GM19455 (cell line): Measurements from ENCODE around the gene IL15RA.
"Not testable (repeated sequence)": the region's sequence is repeated elsewhere in the genome, so short reads cannot be mapped to it uniquely, and the experiment has no call there.

Experiments
- ATAC-seq: cut with Tn5 transposase; IDR thresholded peaks from one replicate; pipeline ENCODE4 v1.9.1; 2021; ENCODE audit not compliant: unreplicated experiment

The IL15RA gene

DNA sequence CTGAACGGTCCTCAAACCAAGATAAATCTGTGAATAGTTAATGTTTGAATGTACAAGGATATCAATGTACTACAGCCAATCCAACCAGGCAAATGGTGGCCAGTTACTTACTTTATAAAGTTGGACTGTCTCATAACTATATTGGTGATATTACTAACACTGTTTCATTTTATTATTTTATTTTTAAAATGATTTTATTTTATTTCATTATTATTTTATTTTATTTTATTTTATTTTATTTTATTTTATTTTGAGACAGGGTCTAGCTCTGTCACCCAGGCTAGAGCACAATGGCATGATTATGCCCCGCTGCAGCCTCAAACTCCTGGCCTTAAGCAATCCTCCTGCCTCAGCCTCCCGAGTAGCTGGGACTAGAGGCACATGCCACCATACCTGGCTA, 6.8 kb downstream of the IL15RA start:
- ATAC-seq, result no peak

DNA sequence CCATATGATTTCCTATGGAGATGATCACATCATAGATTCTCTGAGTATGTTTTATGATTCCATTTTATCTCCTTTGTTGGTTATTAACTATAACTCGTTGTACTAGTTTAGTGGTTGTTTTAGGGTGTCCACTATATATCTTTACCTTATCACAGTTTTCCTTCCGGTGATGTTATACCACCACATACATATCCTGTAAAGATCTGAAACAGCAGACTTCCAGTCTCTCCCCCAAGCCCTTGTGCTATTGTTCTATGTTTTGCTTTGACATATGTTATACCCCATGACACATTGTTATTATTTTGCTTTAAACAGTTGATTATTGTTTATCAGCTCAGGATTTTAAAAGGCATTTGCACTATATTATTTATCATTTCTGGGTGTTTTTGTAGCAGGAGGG, 7.3 kb downstream of the IL15RA start:
- no peak for ATAC-seq

DNA sequence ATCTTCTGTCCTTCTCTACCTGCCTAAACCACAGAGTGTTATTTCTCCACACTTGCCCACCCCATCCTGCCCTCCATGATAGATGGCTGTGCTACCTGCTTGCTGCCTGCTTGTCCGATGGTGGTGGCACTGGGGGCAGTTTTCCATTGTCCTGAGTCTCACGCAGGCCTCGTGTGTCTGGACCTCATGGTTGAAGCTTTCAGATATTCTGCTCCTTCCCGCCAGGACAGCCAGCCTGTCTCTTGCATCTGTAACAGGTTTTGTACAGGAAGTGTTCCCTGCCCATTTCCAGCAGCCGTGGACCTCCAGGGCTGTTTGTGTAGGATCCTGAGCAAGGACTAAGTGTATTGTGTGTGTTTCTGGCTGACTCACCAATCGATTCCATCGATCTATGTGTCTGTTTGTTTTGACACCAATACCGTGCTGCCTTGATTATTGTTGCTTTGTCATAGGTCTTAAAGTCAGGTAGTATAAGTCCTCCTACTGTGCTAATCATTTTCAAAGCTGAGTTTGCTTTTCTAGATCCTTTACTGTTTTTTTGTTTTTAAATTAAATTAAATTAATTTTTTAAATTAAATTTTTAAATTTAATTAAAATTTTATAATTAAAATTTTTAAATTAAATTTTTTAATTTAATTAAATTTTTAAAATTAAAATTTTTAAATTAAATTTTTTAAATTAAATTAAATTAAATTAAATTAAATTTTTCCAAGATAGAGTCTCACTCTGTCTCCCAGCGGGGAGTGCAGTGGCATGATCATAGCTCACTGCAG, 8.5 kb downstream of the IL15RA start:
- ATAC-seq, result no peak

DNA sequence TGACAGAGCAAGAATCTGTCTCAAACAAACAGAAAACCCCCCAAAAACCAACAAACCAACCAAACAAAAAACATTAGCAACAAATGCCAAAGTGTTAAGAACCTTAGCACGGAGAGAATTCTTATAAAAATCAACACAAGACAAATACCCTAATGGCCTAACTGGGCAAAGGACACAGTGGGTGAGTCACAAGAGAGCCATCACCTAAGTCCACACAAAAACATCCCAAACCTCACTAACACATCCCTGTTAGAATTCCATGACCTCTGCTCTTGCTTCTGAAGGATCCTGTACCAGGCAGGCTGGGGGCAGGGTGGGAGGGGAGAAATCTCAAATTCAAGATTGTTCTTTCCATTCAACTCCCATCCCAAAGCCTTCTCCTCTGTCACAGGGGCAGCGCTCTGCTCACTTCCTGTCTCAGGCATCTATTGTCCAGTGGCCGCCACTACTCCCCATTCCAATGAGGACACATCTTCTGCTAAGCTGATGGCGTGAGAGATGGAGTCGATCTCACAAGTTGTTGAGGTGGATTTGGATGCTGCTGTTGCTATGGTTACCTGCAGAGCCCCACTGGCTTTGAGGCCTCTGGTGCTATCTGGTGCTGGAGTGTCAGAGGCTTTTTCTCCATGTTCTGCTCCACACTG, 9.2 kb downstream of the IL15RA start:
- ATAC-seq, result no peak

DNA sequence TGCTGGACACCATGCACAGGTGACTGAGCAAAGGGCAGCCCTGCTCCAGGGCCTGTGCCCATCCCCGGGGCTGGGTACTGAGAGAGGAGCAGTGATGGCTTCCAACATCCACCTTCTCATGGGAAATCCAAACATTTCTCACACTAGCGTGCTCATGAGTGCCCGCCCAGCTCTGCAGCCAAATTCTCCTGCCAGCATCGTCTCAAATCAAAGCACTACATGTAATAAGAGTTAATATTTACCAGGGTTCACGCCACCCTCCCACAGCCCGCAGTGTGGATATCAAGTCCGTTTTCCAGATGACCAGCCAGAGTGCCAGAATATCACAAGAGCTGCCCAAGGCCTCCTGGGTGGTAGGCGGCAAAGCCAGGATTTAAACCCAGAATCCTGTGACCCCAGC, 12.1 kb downstream of the IL15RA start:
- ATAC-seq, result no peak

DNA sequence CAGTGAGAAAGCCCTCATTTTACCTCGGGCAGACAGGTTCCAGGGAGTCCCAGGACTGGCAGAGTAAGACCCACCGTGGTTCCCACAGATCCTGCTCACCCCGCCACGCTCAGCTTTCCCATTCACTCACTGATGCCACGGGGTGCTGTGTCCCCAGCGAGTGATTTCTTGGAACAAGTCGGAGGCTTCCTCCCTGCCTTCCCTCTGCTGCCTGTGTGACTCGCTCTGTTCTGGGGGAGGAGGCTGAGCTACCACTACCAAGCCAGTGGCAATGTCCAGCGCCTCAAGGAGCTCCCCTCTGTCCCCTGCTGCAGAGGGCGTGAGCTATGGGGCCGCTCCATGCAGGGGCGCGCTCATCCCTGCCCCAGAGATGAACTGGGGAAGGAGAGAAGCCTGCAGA, 12.6 kb downstream of the IL15RA start:
- ATAC-seq, result no peak

DNA sequence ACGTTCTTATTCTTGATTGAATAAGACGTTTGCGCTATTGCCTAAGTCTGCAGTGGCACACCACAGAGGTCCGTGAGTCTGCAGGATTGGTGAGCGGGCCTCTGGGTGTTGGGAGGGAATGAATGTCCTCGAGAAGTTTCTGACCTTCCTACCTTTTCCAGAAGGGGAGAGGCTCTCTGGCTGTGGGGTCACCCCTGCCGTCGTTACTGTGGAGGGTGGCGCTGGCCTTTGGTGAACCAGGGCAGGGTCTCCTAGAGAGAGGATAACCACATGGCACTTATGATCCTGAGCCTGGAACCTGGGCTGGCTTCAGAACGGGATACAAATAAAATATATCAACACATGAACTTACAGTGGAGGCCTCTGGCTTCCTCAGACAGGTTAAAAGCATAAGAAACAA, 13.8 kb downstream of the IL15RA start:
- ATAC-seq, result no peak

DNA sequence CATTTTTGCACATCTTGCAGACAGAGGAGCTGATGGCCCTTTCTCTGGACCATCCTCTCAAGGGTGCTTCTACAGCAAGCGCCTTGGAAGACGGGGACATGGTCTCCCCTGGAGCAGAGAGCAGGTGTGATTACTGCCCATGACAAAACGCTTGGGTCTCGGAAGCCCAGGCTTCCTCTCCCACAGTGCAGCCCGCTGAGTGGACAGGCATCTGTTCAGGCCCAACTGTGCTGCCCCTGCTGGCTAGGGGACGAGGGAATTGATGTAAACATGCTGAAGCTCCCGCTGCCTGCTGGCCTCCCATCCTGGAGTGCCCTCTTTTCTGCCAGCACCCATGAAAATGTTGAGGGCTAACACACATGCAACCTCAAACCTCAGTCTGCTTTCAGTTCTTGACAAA, 14.3 kb downstream of the IL15RA start:
- no peak for ATAC-seq

DNA sequence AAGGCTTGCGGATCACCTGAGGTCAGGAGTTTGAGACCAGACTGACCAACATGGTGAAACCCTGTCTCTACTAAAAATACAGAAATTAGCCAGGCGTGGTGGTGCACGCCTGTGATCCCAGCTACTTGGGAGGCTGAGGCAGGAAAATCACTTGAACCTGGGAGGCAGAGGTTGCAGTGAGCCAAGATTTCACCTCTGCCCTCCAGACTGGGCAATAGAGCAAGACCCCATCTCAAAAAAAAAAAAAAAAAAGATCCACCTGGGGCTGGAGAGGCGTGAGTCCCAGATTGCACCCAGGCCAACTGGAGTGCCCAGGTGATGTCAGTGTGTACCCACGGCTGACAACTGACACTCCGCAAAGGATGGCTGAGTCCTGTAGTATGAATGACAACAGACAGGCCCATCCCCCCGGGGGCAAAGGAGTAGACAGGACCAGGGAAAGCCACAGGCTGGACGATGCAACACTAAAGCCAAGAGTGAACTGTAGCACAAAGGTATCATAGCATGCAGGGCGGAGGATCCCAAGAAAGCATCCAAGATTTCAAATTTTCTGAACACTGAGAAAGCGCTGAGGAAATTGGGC, 14.9 kb downstream of the IL15RA start:
- ATAC-seq, result not testable (repeated sequence)

DNA sequence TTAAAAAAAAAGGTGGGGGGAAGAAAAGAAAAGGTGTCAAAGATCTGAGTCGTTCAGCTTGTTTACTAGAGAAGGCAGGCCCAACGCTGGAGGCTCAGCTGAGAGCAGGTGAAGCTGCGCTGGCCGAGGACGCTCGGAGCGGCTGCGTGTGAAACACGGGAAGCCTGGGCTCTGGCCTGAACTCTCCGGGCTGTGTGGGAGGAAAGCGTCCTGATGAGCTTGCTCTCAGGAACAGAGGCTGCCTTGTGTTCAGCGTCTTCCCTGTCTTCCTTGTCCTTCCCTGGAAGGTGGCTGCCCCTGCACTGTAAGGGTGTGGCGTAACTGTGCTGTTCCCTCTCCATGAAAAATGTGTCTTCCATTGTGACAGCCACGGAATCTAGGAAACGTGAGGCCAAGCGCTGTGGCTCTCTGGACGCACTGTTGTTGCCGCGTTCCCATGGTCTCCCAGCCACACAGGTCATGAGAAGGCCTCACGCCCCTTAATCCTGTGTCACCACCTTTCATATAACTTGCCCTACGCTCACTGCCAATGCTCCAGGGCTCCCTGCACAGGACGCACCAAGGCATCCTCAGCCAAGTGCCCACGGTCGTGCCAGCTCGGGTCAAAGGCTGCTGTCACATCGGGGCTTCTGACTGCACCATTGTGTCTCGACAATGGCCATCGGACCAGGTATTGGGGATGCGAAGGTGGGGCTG, 15.8 kb downstream of the IL15RA start:
- ATAC-seq, result no peak

DNA sequence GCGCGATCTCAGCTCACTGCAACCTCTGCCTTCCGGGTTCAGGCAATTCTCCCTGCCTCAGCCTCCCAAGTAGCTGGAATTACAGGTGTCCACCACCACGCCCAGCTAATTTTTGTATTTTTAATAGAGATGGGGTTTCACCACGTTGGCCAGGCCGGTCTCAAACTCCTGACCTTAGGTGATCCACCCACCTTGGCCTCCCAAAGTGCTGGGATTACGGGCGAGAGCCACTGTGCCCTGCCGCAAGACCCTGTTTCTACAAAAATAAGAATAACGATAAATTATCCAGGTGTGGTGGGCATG, 16.4 kb downstream of the IL15RA start:
- ATAC-seq, result not testable (repeated sequence)

DNA sequence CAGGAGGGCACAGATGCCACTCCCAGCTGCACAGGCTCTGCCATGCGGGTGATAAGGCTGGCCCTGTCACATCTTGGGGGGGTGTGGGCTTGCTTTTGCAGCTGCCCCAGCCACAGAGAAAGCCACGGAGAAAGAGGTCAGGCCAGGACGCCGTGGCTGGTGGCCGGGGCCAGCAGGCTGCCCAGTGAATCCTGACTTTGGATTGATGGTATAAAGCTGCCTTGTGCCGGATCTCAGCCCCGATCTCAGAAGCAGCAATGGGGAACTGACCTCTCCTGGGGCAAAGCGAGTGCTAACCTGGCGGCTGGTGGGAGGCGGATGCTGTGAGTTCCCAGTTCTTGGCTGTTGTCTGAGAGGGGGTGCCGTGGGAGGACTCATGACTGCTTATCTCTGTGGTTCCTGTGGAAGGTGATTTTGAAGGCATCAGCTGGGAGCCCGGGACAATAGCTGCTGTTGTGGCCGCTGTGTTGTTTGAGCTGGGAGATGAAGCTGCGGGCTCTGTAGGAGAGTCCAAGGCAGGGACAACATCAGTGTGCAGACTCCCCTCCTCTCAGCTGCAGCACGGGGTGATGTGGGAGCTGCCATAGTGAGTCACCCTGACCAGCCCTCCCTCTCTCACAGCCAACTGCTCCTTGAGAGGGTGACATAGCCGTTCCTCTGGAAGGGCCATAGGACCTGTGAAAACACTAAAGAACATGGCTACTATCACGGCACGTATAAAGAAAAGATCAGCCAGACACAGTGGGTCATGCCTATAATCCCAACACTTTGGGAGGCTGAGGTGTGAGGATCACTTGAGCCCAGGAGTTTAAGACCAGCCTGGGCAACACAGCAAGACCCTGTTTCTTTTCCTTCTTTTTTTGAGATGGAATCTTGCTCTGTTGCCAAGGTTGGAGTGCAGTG, 17.0 kb downstream of the IL15RA start:
- no peak for ATAC-seq

DNA sequence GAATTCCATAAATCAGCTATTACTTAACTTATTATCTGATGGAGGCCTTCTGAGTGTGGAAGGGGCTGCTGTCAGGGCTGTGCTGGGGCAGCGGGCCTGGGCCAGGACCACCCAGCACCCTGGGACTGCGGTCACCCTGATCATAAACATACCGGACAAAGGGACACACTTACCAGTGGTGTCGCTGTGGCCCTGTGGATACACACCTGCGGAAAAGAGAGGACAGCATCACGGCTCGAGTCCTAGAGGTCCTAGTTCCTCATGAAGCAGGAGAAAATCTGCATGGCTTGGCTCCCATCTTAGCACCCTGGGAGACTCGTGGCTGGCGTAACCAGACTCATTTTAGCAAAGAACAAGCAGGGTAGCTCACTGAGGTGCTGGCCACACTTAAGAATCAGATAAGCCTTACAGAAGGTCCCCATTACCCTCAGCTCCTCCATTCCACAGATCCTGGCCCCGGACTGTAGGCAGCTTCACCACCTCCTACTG, 17.7 kb downstream of the IL15RA start:
- no peak for ATAC-seq

DNA sequence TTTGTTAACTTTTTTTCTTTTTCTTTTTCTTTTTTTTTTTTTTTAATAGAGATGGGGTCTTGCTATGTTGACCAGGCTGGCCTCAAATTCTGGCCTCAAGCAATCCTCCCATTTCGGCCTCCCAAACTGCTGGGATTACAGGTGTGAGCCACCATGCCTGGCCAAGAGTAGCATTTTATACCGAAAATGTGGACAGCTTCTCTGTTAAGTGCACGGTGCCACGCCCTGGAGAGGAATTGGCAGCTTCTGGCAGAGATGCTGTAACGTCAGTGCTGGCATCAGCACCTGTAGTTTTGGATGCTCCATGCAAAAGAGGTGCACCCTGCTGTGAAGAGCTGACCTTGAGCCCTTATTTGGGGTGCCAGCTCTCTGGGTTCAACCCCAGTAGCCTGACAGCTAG, 18.2 kb downstream of the IL15RA start:
- ATAC-seq, result no peak

DNA sequence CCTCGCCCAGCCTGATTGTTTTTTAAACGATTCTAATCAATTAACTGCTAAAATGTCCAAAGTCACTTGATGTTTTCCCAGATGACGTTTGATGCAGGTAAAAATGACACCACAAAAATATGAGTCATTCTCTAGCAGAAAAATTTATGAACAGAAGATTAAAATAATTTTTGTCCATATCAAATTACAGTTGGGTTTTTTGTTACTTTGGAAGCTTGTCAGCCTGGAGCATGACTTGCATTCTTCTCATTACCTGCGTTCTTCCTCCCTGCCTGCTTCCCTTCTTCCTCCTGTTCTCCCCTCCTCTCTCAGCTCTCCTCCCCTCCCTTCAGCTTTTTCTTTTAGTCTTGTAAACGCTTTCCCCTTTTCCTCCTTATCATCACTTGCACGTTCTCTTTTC, 18.7 kb downstream of the IL15RA start:
- ATAC-seq, result no peak

DNA sequence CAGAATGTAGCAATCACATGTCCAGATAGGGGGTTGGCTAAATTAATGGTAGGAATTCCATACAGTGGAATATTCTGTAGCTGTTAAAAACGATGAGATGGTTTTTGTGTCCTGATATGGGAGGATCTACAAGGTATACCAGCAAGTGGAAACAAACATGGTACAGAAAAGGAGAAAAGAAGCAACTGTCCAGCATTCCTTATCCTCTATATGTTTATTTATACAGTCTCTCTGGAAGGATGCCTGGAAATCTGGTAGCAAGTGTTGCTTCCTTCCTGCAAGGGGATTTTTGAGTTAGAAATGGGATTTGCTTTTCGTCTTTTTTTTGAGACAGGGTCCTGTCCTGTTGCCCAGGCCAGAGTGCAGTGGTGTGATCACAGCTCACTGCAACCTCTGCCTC, 19.3 kb downstream of the IL15RA start:
- ATAC-seq, result no peak

DNA sequence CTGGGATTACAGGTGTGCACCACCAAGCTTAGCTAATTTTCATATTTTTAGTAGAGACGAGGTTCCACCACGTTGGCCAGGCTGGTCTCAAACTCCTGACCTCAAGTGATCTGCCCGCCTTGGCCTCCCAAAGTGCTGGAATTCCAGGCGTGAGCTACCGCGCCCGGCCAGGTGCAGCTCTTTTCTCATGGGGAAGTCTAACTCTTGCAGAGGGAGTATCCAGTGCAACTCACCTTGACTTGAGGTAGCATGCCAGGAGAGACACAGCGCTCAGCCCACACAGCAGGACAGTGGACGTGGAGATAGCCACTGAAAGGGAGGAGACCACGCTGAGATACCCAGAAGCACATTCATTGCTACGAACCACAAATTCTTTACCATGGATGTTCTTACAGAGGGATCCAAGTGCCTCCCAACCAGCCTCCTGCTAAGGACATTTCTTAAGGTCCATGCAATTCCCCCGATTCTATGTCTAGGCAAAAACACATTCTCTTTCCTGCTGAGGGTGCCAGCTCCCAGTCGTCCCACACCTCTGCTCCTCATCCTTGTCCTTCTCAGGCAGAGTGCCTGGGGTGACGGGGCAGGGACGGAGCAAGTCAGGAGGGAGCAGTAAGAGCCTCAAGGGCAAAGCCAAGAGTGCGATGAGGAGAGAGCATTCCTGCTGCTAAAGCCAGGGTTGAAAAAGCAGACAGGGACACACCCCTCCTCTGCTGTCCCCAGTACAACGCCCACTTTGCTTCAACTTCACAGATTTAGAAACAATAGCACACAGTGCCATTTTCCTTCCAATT, 21.0 kb downstream of the IL15RA start:
- no peak for ATAC-seq

DNA sequence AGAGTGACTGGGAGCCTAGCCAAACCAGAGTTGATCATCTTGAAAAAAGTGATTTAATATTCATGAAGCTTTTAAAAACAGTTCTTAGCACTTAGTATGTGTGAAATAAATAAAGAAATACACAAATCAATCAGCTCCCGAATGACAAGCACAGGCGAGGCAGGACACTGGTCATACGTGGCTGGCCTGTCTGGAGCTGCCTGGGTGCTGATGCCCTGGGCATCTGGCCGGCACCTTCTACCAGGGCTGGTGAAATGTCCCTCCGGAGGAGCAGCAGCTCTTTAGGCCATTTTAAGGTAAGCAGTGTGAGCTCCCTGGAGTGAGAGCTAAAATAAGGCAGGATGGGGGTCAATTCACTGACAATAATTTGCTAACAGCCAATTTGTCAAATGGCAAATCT, 23.7 kb downstream of the IL15RA start:
- no peak for ATAC-seq

DNA sequence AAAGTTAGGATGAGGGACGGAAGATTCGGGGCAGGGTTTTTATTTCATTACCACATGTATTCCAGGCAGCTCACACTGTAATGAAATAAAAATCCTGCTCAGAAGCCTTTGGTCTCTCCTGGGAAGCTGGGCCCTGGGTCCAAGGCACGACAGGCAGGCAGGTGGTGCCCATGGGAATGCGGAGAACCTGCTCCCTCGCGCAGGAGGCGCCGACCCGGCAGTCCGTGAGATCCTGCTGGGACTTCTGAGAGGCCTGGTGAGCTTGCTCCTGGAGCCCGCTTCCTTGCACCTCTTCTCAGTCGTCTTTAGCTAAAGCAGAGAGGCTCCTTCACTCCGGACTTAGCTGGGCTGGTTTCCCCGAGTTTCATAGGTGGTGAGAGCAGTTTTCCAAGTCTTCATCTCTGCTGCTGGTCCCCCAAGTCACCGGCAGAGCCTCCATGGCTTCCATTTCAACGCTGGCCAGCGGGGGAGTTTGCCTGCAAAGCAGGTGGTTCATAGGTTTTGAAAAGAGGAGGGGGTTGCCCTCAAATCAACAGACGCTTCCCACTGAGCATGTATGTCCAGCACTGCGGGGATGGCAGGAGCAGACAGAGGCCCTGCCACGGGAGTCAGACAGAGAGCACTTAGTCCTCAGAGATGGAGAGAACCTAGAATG, 24.5 kb downstream of the IL15RA start:
- no peak for ATAC-seq
